Measurements from ENCODE around the gene PEX7.
A peak's percentile ranks its signal among the peaks of the same experiment; 100 is the strongest.

PEX7 gene

DNA sequence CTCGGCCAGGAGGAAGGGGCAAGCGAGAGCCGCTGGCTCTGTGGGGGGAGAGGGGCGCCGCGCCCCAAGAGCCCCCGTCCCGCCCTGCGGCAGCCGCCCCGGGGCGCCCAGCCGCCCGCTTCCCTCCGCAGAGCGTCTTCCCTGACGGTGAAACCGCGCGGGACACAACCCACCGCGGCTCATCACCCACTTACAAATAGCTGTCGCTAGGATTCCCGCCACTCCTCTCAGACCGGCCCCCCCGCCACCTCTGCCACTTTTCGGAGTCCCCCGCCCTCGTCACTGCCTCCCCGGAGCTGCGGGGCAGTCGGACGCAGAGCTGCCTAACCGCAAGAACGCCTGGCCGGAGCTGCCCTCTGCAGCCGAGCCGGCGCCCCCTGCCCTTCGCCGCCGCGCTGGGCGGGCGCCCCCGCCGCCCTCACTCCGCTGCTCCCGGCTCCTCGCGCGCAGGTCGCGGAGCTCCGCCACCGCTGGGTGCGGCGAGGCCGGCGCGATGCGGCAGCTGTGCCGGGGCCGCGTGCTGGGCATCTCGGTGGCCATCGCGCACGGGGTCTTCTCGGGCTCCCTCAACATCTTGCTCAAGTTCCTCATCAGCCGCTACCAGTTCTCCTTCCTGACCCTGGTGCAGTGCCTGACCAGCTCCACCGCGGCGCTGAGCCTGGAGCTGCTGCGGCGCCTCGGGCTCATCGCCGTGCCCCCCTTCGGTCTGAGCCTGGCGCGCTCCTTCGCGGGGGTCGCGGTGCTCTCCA is 99.7 kb downstream of the PEX7 start, which contains the start of gene SLC35D3:
Gene SLC35D3, plus strand, starts transcription at position 366 of the 749 bp plus-strand sequence. Its CDS starts 128 bp downstream, at position 494.
- Histone ChIP-seq H2AFZ (peak within 1 kb of the TSS; percentile 25), H3K4me2 (ENCODE audit: low read length) (peak within 1 kb of the TSS; percentile 71), H3K9me3 (ENCODE audit: control insufficient read depth, low read length) (no peaks in the 10 kb centered on the region), H3K4me3 (ENCODE audit: low read depth, low read length) (peak within 1 kb of the TSS; percentile 29), H3K36me3 (ENCODE audit: control insufficient read depth, insufficient read depth, low read length) (no peaks in the 10 kb centered on the region), H3K79me2 (no peaks in the 10 kb centered on the region), H3K27me3 (ENCODE audit: control insufficient read depth, insufficient read depth, low read length) (peaks cover 11% of the 10 kb centered on the region), H3K27ac (no peak within 1 kb of the TSS), H3K9ac (no peak within 1 kb of the TSS), H3K4me1 (peaks cover 2% of the 10 kb centered on the region)
- TF ChIP-seq, protein P1, sequence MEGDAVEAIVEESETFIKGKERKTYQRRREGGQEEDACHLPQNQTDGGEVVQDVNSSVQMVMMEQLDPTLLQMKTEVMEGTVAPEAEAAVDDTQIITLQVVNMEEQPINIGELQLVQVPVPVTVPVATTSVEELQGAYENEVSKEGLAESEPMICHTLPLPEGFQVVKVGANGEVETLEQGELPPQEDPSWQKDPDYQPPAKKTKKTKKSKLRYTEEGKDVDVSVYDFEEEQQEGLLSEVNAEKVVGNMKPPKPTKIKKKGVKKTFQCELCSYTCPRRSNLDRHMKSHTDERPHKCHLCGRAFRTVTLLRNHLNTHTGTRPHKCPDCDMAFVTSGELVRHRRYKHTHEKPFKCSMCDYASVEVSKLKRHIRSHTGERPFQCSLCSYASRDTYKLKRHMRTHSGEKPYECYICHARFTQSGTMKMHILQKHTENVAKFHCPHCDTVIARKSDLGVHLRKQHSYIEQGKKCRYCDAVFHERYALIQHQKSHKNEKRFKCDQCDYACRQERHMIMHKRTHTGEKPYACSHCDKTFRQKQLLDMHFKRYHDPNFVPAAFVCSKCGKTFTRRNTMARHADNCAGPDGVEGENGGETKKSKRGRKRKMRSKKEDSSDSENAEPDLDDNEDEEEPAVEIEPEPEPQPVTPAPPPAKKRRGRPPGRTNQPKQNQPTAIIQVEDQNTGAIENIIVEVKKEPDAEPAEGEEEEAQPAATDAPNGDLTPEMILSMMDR (IDR thresholded peaks at IDR 0.05), result no peak

DNA sequence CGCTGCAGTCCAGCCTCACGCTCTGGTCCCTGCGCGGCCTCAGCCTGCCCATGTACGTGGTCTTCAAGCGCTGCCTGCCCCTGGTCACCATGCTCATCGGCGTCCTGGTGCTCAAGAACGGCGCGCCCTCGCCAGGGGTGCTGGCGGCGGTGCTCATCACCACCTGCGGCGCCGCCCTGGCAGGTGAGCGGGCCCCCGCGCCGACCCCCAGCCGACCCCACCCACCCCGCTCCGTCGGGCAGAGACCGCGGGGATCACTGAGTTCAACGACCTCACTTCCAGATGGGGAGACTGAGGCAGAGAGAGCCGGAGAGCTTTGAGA is 100.3 kb downstream of the PEX7 start:
- H3K27me3 ChIP-seq (ENCODE audit: control insufficient read depth, insufficient read depth, low read length), result peaks cover 11% of the 10 kb centered on the region
- H3K9ac ChIP-seq, result no peak overlapping the region
- H3K36me3 ChIP-seq (ENCODE audit: control insufficient read depth, insufficient read depth, low read length), result no peaks in the 10 kb centered on the region
- no peak overlapping the region for H3K4me3 ChIP-seq (ENCODE audit: low read depth, low read length)
- TF ChIP-seq, protein P1 (IDR thresholded peaks at IDR 0.05), result no peak
- H3K27ac ChIP-seq, result no peak overlapping the region
- H3K4me2 ChIP-seq (ENCODE audit: low read length), result peak overlapping the region; percentile 71
- peaks cover 2% of the 10 kb centered on the region for H3K4me1 ChIP-seq
- H2AFZ ChIP-seq, result peak overlapping the region; percentile 21
- H3K9me3 ChIP-seq (ENCODE audit: control insufficient read depth, low read length), result no peaks in the 10 kb centered on the region
- H3K79me2 ChIP-seq, result no peaks in the 10 kb centered on the region

DNA sequence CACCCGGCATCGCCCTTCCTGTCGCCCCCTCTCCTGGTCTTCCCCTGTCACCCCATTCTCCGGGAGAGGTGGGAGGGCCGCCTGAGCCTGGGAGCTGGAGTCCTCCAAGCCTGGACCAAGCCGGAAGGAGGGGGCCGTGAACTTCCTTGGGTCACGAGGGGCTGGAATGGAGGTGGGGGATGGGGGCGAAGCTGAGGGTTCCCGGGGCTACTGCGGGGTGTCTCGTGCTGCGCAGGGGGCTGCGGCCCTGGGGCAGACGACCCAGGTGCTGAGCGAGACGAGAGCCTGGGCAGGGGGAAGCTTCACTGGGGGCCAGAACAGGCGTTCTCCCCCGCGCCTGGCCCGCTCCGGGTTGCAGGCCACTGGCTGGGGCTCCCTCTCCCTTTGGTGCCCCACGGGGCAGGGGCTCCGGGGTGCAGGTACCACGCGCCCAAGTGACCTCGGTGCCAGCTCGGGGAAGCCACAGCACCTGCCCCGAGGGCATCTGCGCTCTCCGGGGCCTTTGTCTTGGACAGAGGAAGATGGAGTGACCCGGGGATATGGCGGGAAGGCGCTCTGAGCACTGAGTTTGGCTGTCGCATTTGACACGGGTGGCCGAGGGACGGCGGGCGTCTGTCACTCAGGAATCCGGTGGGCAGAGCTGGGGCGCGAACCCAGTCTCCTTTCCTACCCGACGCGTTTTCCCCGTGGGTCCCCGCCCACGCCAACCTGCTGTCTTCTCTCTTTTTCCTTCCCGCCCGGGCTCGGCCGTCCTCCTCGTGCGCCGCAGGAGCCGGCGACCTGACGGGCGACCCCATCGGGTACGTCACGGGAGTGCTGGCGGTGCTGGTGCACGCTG is 100.9 kb downstream of the PEX7 start:
- Histone ChIP-seq H3K4me3 (ENCODE audit: low read depth, low read length) (no peak overlapping the region), H3K9me3 (ENCODE audit: control insufficient read depth, low read length) (no peaks in the 10 kb centered on the region), H3K9ac (no peak overlapping the region), H3K79me2 (no peaks in the 10 kb centered on the region), H2AFZ (no peak overlapping the region), H3K27ac (no peak overlapping the region), H3K27me3 (ENCODE audit: control insufficient read depth, insufficient read depth, low read length) (peaks cover 11% of the 10 kb centered on the region), H3K4me1 (peaks cover 2% of the 10 kb centered on the region), H3K36me3 (ENCODE audit: control insufficient read depth, insufficient read depth, low read length) (no peaks in the 10 kb centered on the region), H3K4me2 (ENCODE audit: low read length) (no peak overlapping the region)
- TF ChIP-seq, protein P1 (IDR thresholded peaks at IDR 0.05), result no peak

DNA sequence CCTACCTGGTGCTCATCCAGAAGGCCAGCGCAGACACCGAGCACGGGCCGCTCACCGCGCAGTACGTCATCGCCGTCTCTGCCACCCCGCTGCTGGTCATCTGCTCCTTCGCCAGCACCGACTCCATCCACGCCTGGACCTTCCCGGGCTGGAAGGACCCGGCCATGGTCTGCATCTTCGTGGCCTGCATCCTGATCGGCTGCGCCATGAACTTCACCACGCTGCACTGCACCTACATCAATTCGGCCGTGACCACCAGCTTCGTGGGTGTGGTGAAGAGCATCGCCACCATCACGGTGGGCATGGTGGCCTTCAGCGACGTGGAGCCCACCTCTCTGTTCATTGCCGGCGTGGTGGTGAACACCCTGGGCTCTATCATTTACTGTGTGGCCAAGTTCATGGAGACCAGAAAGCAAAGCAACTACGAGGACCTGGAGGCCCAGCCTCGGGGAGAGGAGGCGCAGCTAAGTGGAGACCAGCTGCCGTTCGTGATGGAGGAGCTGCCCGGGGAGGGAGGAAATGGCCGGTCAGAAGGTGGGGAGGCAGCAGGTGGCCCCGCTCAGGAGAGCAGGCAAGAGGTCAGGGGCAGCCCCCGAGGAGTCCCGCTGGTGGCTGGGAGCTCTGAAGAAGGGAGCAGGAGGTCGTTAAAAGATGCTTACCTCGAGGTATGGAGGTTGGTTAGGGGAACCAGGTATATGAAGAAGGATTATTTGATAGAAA is 101.7 kb downstream of the PEX7 start:
- Histone ChIP-seq H3K4me2 (ENCODE audit: low read length) (no peak overlapping the region), H3K27ac (no peak overlapping the region), H3K27me3 (ENCODE audit: control insufficient read depth, insufficient read depth, low read length) (peaks cover 11% of the 10 kb centered on the region), H3K36me3 (ENCODE audit: control insufficient read depth, insufficient read depth, low read length) (no peaks in the 10 kb centered on the region), H3K9ac (no peak overlapping the region), H3K9me3 (ENCODE audit: control insufficient read depth, low read length) (no peaks in the 10 kb centered on the region), H3K4me3 (ENCODE audit: low read depth, low read length) (no peak overlapping the region), H2AFZ (no peak overlapping the region), H3K79me2 (no peaks in the 10 kb centered on the region), H3K4me1 (peaks cover 2% of the 10 kb centered on the region)
- TF ChIP-seq, protein P1 (IDR thresholded peaks at IDR 0.05), result no peak
